NCI-H2227 treated with DMSO at 0.1 percent for 48 hours (cell line): Measurements from ENCODE around the gene LAMP1.
"Not testable (repeated sequence)": the region's sequence is repeated elsewhere in the genome, so short reads cannot be mapped to it uniquely, and the experiment has no call there.

Experiments
- DNase-seq: peaks from one replicate; lab custom pipeline; 2025; lab: John Stamatoyannopoulos, UW

Gene LAMP1

DNA sequence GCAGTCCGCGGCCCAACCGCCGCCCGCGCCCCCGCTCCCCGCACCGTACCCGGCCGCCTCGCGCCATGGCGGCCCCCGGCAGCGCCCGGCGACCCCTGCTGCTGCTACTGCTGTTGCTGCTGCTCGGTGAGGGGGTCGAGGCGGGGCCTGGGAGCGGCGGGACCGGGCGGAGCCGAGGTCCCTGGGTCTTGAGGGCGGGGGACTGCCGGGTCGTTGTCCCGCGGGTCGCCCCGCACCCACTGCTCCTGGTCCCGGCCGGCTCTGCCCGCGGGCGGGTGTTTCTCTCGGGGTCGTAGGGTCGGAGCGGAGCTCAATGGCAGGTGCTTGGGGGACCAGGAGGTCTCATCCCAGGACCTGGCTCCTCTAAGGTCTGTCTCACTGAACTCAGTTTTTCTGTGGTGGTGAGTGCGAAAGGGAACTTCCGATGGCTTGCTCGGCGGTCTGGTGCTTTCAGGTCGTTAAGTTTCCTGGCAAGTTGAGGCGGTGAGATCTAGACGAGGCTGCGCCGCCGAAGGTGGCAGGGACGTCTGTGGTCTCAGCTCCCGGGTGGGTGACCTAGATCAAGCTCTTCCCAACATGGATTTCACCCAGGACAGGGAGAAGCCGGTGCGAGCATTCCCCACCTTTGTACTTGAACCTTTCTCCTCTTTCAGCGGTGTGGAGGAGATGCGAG is 467 bp downstream of the LAMP1 start:
- no peak for DNase-seq

- no peak for DNase-seq
These were observed 1.3 kb downstream of the LAMP1 start for GRCh38 chr13:113298043-113298945.

GRCh38 chr13:113299951-113300350 is 2.9 kb downstream of the LAMP1 start:
- no peak for DNase-seq

- no peak for DNase-seq
These were observed 5.9 kb downstream of the LAMP1 start for GRCh38 chr13:113302986-113303385.

DNA sequence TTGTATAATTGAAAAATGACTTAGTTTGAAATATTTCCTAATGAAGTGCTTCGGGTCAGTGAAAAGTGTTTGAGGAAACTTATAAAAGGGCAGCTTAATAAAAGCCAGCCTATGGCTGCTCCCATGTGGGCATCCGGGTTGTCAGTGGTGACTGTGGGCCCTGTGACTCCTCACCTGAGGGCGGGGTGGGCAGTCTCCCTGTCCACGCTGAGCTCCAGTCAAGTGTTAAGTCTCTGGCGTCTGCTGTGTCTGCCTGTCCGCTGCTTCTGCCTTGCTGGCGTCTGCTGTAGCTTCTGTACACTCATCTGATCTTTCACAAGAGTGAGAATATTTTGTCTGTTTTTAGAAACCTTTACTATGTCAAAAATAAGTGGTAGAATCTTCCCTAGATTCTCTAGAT is 7.1 kb downstream of the LAMP1 start:
- DNase-seq = no peak

DNA sequence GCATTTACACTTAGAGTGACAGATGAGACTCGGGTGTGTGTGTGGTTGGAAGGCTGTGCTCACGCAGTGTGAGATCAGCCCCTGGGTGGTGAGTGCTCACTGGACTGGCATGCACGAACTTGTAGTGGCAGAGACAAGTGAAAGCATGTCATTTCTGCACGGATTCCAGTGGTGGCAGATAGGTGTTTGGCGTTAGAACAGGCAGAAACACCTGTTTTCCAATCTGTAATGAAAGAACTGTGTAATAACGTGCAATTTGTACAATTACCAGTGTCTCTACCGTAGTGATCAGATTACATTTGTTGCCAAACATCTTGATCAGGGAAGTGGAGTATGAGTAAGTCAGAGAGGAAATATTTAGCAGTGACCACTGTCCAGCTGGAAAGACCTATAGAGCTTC is 8.2 kb downstream of the LAMP1 start:
- no peak for DNase-seq

- no peak for DNase-seq
These were observed 10.5 kb downstream of the LAMP1 start for GRCh38 chr13:113307491-113307890.

DNA sequence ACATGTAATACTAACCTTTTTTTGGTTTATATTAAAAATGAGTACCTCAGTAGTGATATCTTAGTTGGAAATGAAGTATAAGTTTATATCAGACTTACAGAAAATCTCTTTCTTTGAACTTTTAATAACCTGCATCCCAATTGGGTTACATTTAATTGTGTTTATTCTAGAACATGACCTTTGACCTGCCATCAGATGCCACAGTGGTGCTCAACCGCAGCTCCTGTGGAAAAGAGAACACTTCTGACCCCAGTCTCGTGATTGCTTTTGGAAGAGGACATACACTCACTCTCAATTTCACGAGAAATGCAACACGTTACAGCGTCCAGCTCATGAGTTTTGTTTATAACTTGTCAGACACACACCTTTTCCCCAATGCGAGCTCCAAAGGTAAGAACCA is 12.4 kb downstream of the LAMP1 start:
- no peak for DNase-seq

- not testable (repeated sequence) for DNase-seq
These were observed 17.1 kb downstream of the LAMP1 start for GRCh38 chr13:113314112-113314511.

GRCh38 chr13:113314895-113315470 is 17.9 kb downstream of the LAMP1 start:
- DNase-seq = not testable (repeated sequence)

GRCh38 chr13:113315992-113316391 is 19.0 kb downstream of the LAMP1 start:
- DNase-seq = no peak

DNA sequence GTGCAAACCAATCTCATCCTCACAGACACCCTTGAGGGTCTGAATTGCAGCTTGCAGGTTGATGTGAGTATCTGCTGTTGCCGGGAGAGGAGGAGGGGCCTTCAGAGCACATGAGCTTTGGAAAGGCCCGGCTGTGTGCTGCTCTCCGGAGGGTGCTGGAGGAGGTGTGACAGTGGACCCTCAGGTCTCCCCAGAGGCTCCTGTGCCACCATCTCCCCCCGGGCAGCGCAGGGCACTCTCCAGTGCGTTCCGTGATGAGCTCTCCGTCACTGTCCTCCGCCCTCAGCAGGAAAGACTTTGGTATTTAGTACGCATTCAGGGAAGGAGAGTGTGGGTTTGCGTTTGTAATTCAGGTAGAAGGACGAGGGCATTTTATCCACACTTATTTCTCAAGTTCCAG is 20.0 kb downstream of the LAMP1 start:
- no peak for DNase-seq

GRCh38 chr13:113318956-113319355 is 21.9 kb downstream of the LAMP1 start:
- no peak for DNase-seq

- no peak for DNase-seq
These were observed 22.3 kb downstream of the LAMP1 start for GRCh38 chr13:113319371-113319770.

GRCh38 chr13:113320226-113320875 is 23.3 kb downstream of the LAMP1 start:
- no peak for DNase-seq

GRCh38 chr13:113321546-113321945 is 24.5 kb downstream of the LAMP1 start:
- no peak for DNase-seq

DNA sequence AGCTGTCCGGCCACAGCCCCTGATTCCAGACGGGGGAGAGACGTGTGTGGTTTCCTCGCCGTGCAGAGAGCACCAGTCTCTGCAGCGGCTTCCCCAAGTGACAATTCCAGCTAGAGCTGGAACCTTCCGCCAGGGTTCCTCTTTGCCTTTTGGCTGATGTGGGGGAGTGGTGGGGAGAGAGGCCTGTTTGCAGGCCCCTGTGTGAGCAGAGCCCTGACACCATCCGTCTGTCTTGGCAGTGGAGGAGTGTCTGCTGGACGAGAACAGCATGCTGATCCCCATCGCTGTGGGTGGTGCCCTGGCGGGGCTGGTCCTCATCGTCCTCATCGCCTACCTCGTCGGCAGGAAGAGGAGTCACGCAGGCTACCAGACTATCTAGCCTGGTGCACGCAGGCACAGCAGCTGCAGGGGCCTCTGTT is 25.0 kb downstream of the LAMP1 start:
- no peak for DNase-seq

GRCh38 chr13:113322890-113323651 is 26.0 kb downstream of the LAMP1 start:
- DNase-seq = no peak

DNA sequence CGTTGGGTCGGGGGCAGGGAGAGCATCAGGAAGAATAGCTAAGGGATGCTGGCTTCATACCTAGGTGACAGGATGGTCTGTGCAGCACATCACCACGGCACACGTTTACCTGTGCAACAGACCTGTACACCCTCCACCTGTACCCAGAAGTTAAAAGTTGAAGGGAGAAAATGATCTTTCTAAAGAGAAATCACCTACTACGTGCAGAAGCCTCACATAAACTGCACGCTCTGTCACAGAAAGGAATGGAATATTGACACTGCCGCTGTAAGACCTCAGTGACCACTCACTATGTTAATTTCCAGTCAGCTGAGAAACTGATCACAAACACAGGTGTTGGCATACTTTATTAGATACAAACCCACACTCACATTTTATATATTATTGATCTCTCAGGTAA is 26.8 kb downstream of the LAMP1 start:
- DNase-seq = no peak

- DNase-seq = no peak
These were observed 27.4 kb downstream of the LAMP1 start for GRCh38 chr13:113324398-113324797.

DNA sequence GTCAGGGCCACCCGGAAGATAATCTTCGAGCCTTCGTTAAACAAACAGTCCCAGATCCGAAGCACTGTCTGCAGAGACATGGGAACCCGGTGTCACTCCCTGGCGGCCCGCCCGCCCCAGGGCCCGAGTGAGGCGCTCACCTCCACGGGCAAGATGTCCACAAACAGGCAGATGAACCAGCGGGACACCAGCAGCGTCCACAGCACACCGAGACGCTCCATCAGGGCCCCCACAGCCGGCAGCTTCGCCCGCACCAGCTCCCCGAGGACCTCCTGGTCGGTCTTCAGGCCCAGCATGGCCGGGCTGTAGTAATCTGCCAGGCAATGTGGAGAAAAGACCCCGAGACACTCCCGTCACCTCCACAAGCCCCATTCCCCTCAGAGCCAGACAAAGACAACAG is 28.7 kb downstream of the LAMP1 start:
- DNase-seq = no peak

DNA sequence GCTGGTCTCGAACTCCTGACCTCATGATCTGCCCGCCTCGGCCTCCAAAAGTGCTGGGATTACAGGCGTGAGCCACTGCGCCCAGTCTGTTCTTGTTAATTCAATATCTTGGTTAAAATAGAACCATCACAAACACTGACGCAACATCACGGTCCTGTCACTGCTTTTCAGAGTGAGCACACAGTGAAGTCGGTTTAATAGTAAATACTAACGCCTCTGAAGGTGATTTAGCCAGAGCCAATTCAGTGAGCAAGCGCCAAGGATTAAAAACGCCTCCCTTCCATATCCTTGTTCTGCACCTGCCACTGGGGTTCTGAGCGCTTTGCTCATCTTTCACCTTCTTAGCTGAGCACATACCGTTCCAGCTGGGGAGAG is 30.3 kb downstream of the LAMP1 start:
- DNase-seq = no peak
